IMR-90 (cell line): Measurements from ENCODE around the gene CAPSL. TPM values are rescaled to one million over a fixed set of nuclear protein-coding genes. Genes with fewer than 3 reads are reported as not detected.
"Not testable (repeated sequence)": the region's sequence is repeated elsewhere in the genome, so short reads cannot be mapped to it uniquely, and the experiment has no call there.

Experiments
- ATAC-seq: fragments of 200-7000 bp; cut with Tn5 transposase; 2 replicates; pipeline ENCODE4 v1.9.1; 2020; ENCODE audit warnings: low read depth, mild to moderate bottlenecking, moderate library complexity
- BruUV-seq: library from RNA; stranded (reverse); fragments of 400-500 nt; replicated peaks from 2 replicates; lab custom pipeline; 2021; lab: Mats Ljungman, UMichigan
- CTCF ChIA-PET: fragments of 300-600 bp; formaldehyde crosslinking; extraction: SDS; loops from one replicate; lab custom pipeline; 2021; ENCODE audit warnings: antibody characterized with exemption; lab: Yijun Ruan, JAX
- POLR2A ChIA-PET: fragments of 300-600 bp; sonication (Branson Sonifier 250); formaldehyde crosslinking; loops from one replicate; lab custom pipeline; 2022; ENCODE audit warnings: antibody characterized with exemption; ENCODE audit not compliant: unreplicated experiment; lab: Charles Lee
- DNase-seq: peaks from one replicate; pipeline ENCODE4 v3.0.0; 2013
- H2AFZ ChIP-seq: replicated peaks from 2 replicates; pipeline ENCODE3; 2013; ENCODE audit warnings: low read length, mild to moderate bottlenecking; ENCODE audit not compliant: poor library complexity
- H2AK5ac ChIP-seq: 2 replicates; pipeline ENCODE4 v1.6.1; 2013; ENCODE audit warnings: low read depth, low read length, inconsistent platforms
- H2AK9ac ChIP-seq: replicated peaks from 2 replicates; pipeline ENCODE3; 2013; ENCODE audit warnings: mild to moderate bottlenecking, low read depth, low read length, moderate library complexity; ENCODE audit not compliant: poor library complexity
- H2BK120ac ChIP-seq: 2 replicates; pipeline ENCODE4 v1.6.1; 2013; ENCODE audit warnings: low read depth, low read length, inconsistent platforms
- H2BK15ac ChIP-seq: 3 replicates; pipeline ENCODE4 v1.6.1; 2013; ENCODE audit warnings: low read depth, low read length, inconsistent platforms
- H2BK20ac ChIP-seq: 2 replicates; pipeline ENCODE4 v1.6.1; 2013; ENCODE audit warnings: low read depth, mild to moderate bottlenecking, inconsistent platforms, low read length, moderate library complexity
- H2BK5ac ChIP-seq: 2 replicates; pipeline ENCODE4 v1.6.1; 2013; ENCODE audit warnings: mild to moderate bottlenecking, low read depth, low read length, inconsistent platforms; ENCODE audit not compliant: poor library complexity, severe bottlenecking
- H3K14ac ChIP-seq: replicated peaks from 2 replicates; pipeline ENCODE4 v1.6.1; 2013; ENCODE audit warnings: low read depth, low read length, inconsistent platforms
- H3K18ac ChIP-seq: 2 replicates; pipeline ENCODE4 v1.6.1; 2013; ENCODE audit warnings: low read depth, low read length, control low read depth
- H3K23ac ChIP-seq: 2 replicates; pipeline ENCODE4 v1.6.1; 2013; ENCODE audit warnings: low read depth, low read length, inconsistent platforms
- H3K27ac ChIP-seq: 2 replicates; pipeline ENCODE4 v1.5.1; 2013; ENCODE audit warnings: mild to moderate bottlenecking, control low read depth, low read length; ENCODE audit not compliant: insufficient read depth
- H3K27me3 ChIP-seq: 2 replicates; pipeline ENCODE4 v1.6.1; 2013; ENCODE audit warnings: low read length; ENCODE audit not compliant: control insufficient read depth, insufficient read depth
- H3K36me3 ChIP-seq: 2 replicates; pipeline ENCODE4 v1.6.1; 2013; ENCODE audit warnings: low read length, mixed read lengths; ENCODE audit not compliant: control insufficient read depth, insufficient read depth
- H3K4ac ChIP-seq: 2 replicates; pipeline ENCODE4 v1.6.1; 2013; ENCODE audit warnings: low read depth, low read length, inconsistent platforms
- H3K4me1 ChIP-seq: 2 replicates; pipeline ENCODE4 v1.6.1; 2013; ENCODE audit warnings: low read length, mixed read lengths; ENCODE audit not compliant: control insufficient read depth, insufficient read depth
- H3K4me2 ChIP-seq: 2 replicates; pipeline ENCODE4 v1.6.1; 2013; ENCODE audit warnings: low read depth, mild to moderate bottlenecking, control low read depth, low read length, moderate library complexity
- H3K4me3 ChIP-seq: 2 replicates; pipeline ENCODE4 v1.5.1; 2013; ENCODE audit warnings: low read depth, mild to moderate bottlenecking, control low read depth, low read length, moderate library complexity; ENCODE audit not compliant: insufficient read depth
- H3K56ac ChIP-seq: 2 replicates; pipeline ENCODE4 v1.6.1; 2013; ENCODE audit warnings: low read length, inconsistent platforms; ENCODE audit not compliant: insufficient read depth; ENCODE audit errors: extremely low read depth
- H3K79me1 ChIP-seq, 2 experiments: 2 replicates each; pipeline ENCODE4 v1.6.1; 2013; ENCODE audit warnings: low read length in 2 of 2, inconsistent platforms in 1 of 2, low read depth in 1 of 2
- H3K9ac ChIP-seq: 2 replicates; pipeline ENCODE4 v1.6.1; 2013; ENCODE audit warnings: low read depth, low read length, control low read depth
- H3K9me1 ChIP-seq: 2 replicates; pipeline ENCODE4 v1.6.1; 2013; ENCODE audit warnings: low read length, inconsistent platforms; ENCODE audit not compliant: insufficient read depth
- H3K9me3 ChIP-seq: 2 replicates; pipeline ENCODE4 v1.6.1; 2013; ENCODE audit warnings: low read length; ENCODE audit not compliant: control insufficient read depth, insufficient read depth
- H4K20me1 ChIP-seq: 2 replicates; pipeline ENCODE4 v1.6.1; 2013; ENCODE audit warnings: low read length, inconsistent platforms; ENCODE audit not compliant: insufficient read depth
- H4K5ac ChIP-seq: 2 replicates; pipeline ENCODE4 v1.6.1; 2013; ENCODE audit warnings: mild to moderate bottlenecking, low read depth, low read length, control low read depth
- H4K8ac ChIP-seq, 2 experiments: 2 replicates each; pipeline ENCODE4 v1.6.1; 2013; ENCODE audit warnings: low read depth in 2 of 2, low read length in 2 of 2, control low read depth in 1 of 2, inconsistent platforms in 1 of 2
- H4K91ac ChIP-seq: 2 replicates; pipeline ENCODE4 v1.6.1; 2013; ENCODE audit warnings: low read depth, low read length, inconsistent platforms; ENCODE audit not compliant: insufficient read depth
- BHLHE40 ChIP-seq: fragments of 150-350 bp; IDR thresholded peaks from 2 replicates; pipeline ENCODE4 v1.6.1; 2016; ENCODE audit warnings: mild to moderate bottlenecking, low read depth, low read length
- CEBPB ChIP-seq: IDR thresholded peaks from 2 replicates; pipeline ENCODE4 v1.6.1; 2012; ENCODE audit warnings: low read depth, low read length, improper control_type of control experiment
- CHD1 ChIP-seq: IDR thresholded peaks from 2 replicates; pipeline ENCODE4 v1.6.1; 2012; ENCODE audit warnings: low read depth, low read length, improper control_type of control experiment
- ELK1 ChIP-seq: fragments of 150-350 bp; IDR thresholded peaks from 2 replicates; pipeline ENCODE4 v1.6.1; 2016; ENCODE audit warnings: low read depth, mild to moderate bottlenecking, low read length, moderate library complexity, borderline replicate concordance
- FOS ChIP-seq: fragments of 150-350 bp; IDR thresholded peaks from 2 replicates; pipeline ENCODE4 v1.6.1; 2016; ENCODE audit warnings: low read depth, low read length
- MAZ ChIP-seq: IDR thresholded peaks from 2 replicates; pipeline ENCODE4 v1.6.1; 2012; ENCODE audit warnings: low read depth, mild to moderate bottlenecking, low read length, improper control_type of control experiment, moderate library complexity, borderline replicate concordance
- NFE2L2 ChIP-seq: fragments of 150-350 bp; IDR thresholded peaks from 2 replicates; pipeline ENCODE4 v1.6.1; 2016; ENCODE audit warnings: low read depth, mild to moderate bottlenecking, low read length
- POLR2A ChIP-seq: IDR thresholded peaks from 2 replicates; pipeline ENCODE4 v1.6.1; 2012; ENCODE audit warnings: mild to moderate bottlenecking, low read depth, low read length
- RAD21 ChIP-seq: IDR thresholded peaks from 2 replicates; pipeline ENCODE4 v1.6.1; 2012; ENCODE audit warnings: low read length, improper control_type of control experiment
- RFX5 ChIP-seq: IDR thresholded peaks from 2 replicates; pipeline ENCODE4 v1.8.0; 2012; ENCODE audit warnings: low read depth, mild to moderate bottlenecking, low read length, moderate library complexity
- WGBS, 2 experiments: methylation state at CpG; one replicate each; pipeline versions ENCODE4 v1.1.5 to v1.1.7; 2013; ENCODE audit warnings: missing lambda C conversion rate in 2 of 2; ENCODE audit not compliant: insufficient read length in 1 of 2; ENCODE audit errors: extremely low coverage in 2 of 2; 5-methylcytosine and 5-hydroxymethylcytosine counted together
- dilution Hi-C: fragments of 300-500 bp; cut with HindIII; formaldehyde crosslinking; loops from one replicate; pipeline ENCODE4 v1.14.3; 2018; ENCODE audit warnings: low sequenced_read_pairs; ENCODE audit not compliant: unreplicated experiment
- in situ Hi-C: fragments of 300-500 bp; cut with MboI; formaldehyde crosslinking; loops from 3 replicates; pipeline ENCODE4 v1.14.3; 2019; ENCODE audit warnings: low sequenced_read_pairs, inconsistent platforms, mixed read lengths
- intact Hi-C: fragments of 100-400 bp; cut with micrococcal nuclease; formaldehyde crosslinking; loops from 2 replicates; pipeline ENCODE4 v1.10.0; 2022
- polyA plus RNA-seq, 3 experiments: library from polyadenylated mRNA; depleted of rRNA; stranded (reverse); fragments of >200 nt; gene quantifications; 2 replicates each; pipeline ENCODE4 v1.2.3, GENCODE V29; 2012; ENCODE audit warnings: low replicate concordance in 1 of 3
- total RNA-seq: library from RNA; depleted of rRNA; stranded (reverse); fragments of >200 nt; gene quantifications from 2 replicates; pipeline ENCODE4 v1.2.3, GENCODE V29; 2012

The CAPSL gene
- total and polyA plus RNA-seq, 2 of the 4 experiments (the other 2 are of a cell fraction): 0.09 TPM; not detected in 1

- Histone ChIP-seq H2BK20ac (no peak overlapping the region), H3K27me3 (no peaks in the 10 kb centered on the region), H3K79me1 (no peaks in the 10 kb centered on the region), H3K56ac (no peak overlapping the region), H2AK5ac (no peak overlapping the region), H3K36me3 (no peaks in the 10 kb centered on the region), H3K9ac (no peak overlapping the region), H3K4ac (no peak overlapping the region), H3K9me1 (no peaks in the 10 kb centered on the region), H3K9me3 (no peaks in the 10 kb centered on the region), H3K27ac (no peak overlapping the region), H4K5ac (no peak overlapping the region), H2AK9ac (no peak overlapping the region), H2BK120ac (no peak overlapping the region), H3K14ac (no peak overlapping the region), H3K4me1 (no peaks in the 10 kb centered on the region), H4K91ac (no peak overlapping the region), H3K4me3 (no peak overlapping the region), H3K23ac (no peak overlapping the region), H3K18ac (no peak overlapping the region), H2AFZ (no peak overlapping the region), H4K8ac (no peak overlapping the region), H2BK15ac (no peak overlapping the region), H3K4me2 (no peak overlapping the region), H2BK5ac (no peak overlapping the region), H4K20me1 (no peaks in the 10 kb centered on the region)
- intact Hi-C loops (no loop called here), in situ Hi-C loops (no loop called here), dilution Hi-C loops (no loop called here)
- CTCF ChIA-PET: no interaction called here
- ATAC-seq (no peak), DNase-seq (no peak)
- POLR2A ChIA-PET: no interaction called here
- no TSS peak for BruUV-seq
- TF ChIP-seq CEBPB: no peak
- TF ChIP-seq FOS: no peak
- TF ChIP-seq ELK1: no peak
- no peak for TF ChIP-seq RAD21
- TF ChIP-seq MAZ: no peak
- TF ChIP-seq RFX5: no peak
- TF ChIP-seq CHD1: no peak
- no peak for TF ChIP-seq BHLHE40
- no peak for TF ChIP-seq NFE2L2
- no peak for TF ChIP-seq POLR2A
Measured at GRCh38 chr5:35979715-35980114, 41.3 kb upstream of the CAPSL start.

DNA sequence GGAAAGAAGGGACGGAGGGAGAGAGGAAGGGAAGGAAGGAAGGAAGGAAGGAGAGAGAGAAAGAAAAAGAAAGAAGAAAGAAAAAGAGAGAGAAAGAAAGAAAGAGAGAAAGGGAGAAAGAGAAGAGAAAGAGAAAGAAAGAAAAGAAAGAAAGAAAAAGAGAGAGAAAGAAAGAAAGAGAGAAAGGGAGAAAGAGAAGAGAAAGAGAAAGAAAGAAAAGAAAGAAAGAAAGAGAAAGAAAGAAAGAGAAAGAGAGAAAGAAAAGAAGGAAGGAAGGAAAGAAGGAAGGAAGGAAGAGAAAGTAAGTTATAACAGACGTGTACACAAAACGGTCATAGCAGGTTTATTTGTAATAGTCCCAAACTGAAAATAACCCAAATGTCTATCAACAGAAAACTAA is 38.4 kb upstream of the CAPSL start:
- in situ Hi-C loops, H3K4ac ChIP-seq, H2AK5ac ChIP-seq, H3K27ac ChIP-seq, H3K4me2 ChIP-seq, H2BK5ac ChIP-seq, H3K14ac ChIP-seq, BruUV-seq, H4K20me1 ChIP-seq, H2AK9ac ChIP-seq, H4K5ac ChIP-seq, DNase-seq, ATAC-seq, POLR2A ChIA-PET, H4K8ac ChIP-seq, H3K9me3 ChIP-seq, H3K18ac ChIP-seq, H3K27me3 ChIP-seq, H3K9me1 ChIP-seq, H3K4me3 ChIP-seq, H2BK120ac ChIP-seq, intact Hi-C loops, H3K9ac ChIP-seq, dilution Hi-C loops, CTCF ChIA-PET, H3K23ac ChIP-seq, H3K56ac ChIP-seq, H2BK15ac ChIP-seq, H3K4me1 ChIP-seq, H2BK20ac ChIP-seq, H3K79me1 ChIP-seq, H4K91ac ChIP-seq, H2AFZ ChIP-seq, H3K36me3 ChIP-seq: not testable (repeated sequence)
- WGBS, 2 experiments: 44% methylated on average over 1 of the region's 3 CpGs; no CpG with 5 or more reads in 1 of the 2 experiments
